Measurements from ENCODE around the gene TMSB15B. TPM values are rescaled to one million over a fixed set of nuclear protein-coding genes. Genes with fewer than 3 reads are reported as not detected.
"Not testable (repeated sequence)": the region's sequence is repeated elsewhere in the genome, so short reads cannot be mapped to it uniquely, and the experiment has no call there.

TMSB15B gene
- 1.7 TPM for total RNA-seq
- long read RNA-seq: 0 reads

GRCh38 chrX:103962411-103963278 lies at the start of gene TMSB15B:
Gene TMSB15B (plus strand): TSS chrX:103962627.
- DNase-seq (ENCODE audit: low spot score): not testable (repeated sequence)

GRCh38 chrX:103913356-103914020 lies 48.9 kb upstream of the TMSB15B start:
- DNase-seq (ENCODE audit: low spot score): no peak

- no peak for DNase-seq (ENCODE audit: low spot score)
Observed at GRCh38 chrX:103918050-103918449, 44.4 kb upstream of the TMSB15B start.

- no peak for DNase-seq (ENCODE audit: low spot score)
Observed at GRCh38 chrX:103918571-103919269, 43.7 kb upstream of the TMSB15B start.

- no peak for DNase-seq (ENCODE audit: low spot score)
Observed at GRCh38 chrX:103919270-103919637, 43.2 kb upstream of the TMSB15B start.

- not testable (repeated sequence) for DNase-seq (ENCODE audit: low spot score)
Observed at GRCh38 chrX:103920515-103920914, 41.9 kb upstream of the TMSB15B start.

- DNase-seq (ENCODE audit: low spot score): no peak
Observed at GRCh38 chrX:103927030-103927429, 35.4 kb upstream of the TMSB15B start.

GRCh38 chrX:103927633-103928032 lies 34.8 kb upstream of the TMSB15B start:
- no peak for DNase-seq (ENCODE audit: low spot score)

GRCh38 chrX:103932133-103932532 lies 30.3 kb upstream of the TMSB15B start:
- no peak for DNase-seq (ENCODE audit: low spot score)

- DNase-seq (ENCODE audit: low spot score): not testable (repeated sequence)
Observed at GRCh38 chrX:103940257-103940656, 22.2 kb upstream of the TMSB15B start.

GRCh38 chrX:103941201-103941975 lies 21.0 kb upstream of the TMSB15B start:
- no peak for DNase-seq (ENCODE audit: low spot score)

- no peak for DNase-seq (ENCODE audit: low spot score)
Observed at GRCh38 chrX:103949506-103949905, 12.9 kb upstream of the TMSB15B start.

- peak; percentile 67 for DNase-seq (ENCODE audit: low spot score)
Observed at GRCh38 chrX:103953353-103953752, 9.1 kb upstream of the TMSB15B start.

- no peak for DNase-seq (ENCODE audit: low spot score)
Observed at GRCh38 chrX:103954259-103954658, 8.2 kb upstream of the TMSB15B start.

GRCh38 chrX:103960599-103960998 lies 1.8 kb upstream of the TMSB15B start:
- not testable (repeated sequence) for DNase-seq (ENCODE audit: low spot score)

- DNase-seq (ENCODE audit: low spot score): not testable (repeated sequence)
Observed at GRCh38 chrX:103983508-103983907, 21.1 kb downstream of the TMSB15B start.

GRCh38 chrX:103999234-103999633 lies 36.8 kb downstream of the TMSB15B start:
- no peak for DNase-seq (ENCODE audit: low spot score)

- DNase-seq (ENCODE audit: low spot score): no peak
Observed at GRCh38 chrX:104008831-104009230, 46.4 kb downstream of the TMSB15B start.

- DNase-seq (ENCODE audit: low spot score): no peak
Observed at GRCh38 chrX:104013158-104013557, 50.7 kb downstream of the TMSB15B start.

GRCh38 chrX:104013606-104014005 lies 51.2 kb downstream of the TMSB15B start, which contains the start of gene H2BW1:
Gene H2BW1 (minus strand): TSS chrX:104013708. CDS start chrX:104013576, 132 bp downstream.
- DNase-seq (ENCODE audit: low spot score): no peak

- DNase-seq (ENCODE audit: low spot score): not testable (repeated sequence)
Observed at GRCh38 chrX:104015576-104015975, 53.1 kb downstream of the TMSB15B start.
